Activated CD8-positive, alpha-beta T cell treated with anti-CD3 and anti-CD28 coated beads for 36 hours (primary cell): ENCODE data around the gene CD79A. TPM values are rescaled to one million over a fixed set of nuclear protein-coding genes. Genes with fewer than 3 reads are reported as not detected.
A peak's percentile ranks its signal among the peaks of the same experiment; 100 is the strongest.

ENCODE experiments used
- ATAC-seq: fragments of 200-7000 bp; cut with Tn5 transposase; one replicate; pipeline ENCODE4 v1.10.0; 2021; ENCODE audit warnings: mild to moderate bottlenecking, moderate library complexity
- CTCF ChIA-PET: fragments of 350-600 bp; sonication (Branson Sonifier 250); formaldehyde crosslinking; loops from one replicate; lab custom pipeline; 2021; ENCODE audit warnings: antibody characterized with exemption; lab: Charles Lee
- POLR2A ChIA-PET: fragments of 350-600 bp; sonication (Branson Sonifier 250); formaldehyde crosslinking; loops from one replicate; lab custom pipeline; 2021; ENCODE audit warnings: antibody characterized with exemption; lab: Charles Lee
- DNase-seq: peaks from one replicate; pipeline ENCODE4 v3.0.0-alpha.2; 2020
- H3K27ac Mint-ChIP-seq: one replicate; pipeline ENCODE4 v1.8.0; 2021; ENCODE audit warnings: mild to moderate bottlenecking, mixed read lengths
- H3K27me3 Mint-ChIP-seq: one replicate; pipeline ENCODE4 v1.8.0; 2021; ENCODE audit warnings: mixed read lengths
- H3K36me3 Mint-ChIP-seq: one replicate; pipeline ENCODE4 v1.8.0; 2021; ENCODE audit warnings: low read depth, mixed read lengths
- H3K4me1 Mint-ChIP-seq: one replicate; pipeline ENCODE4 v1.8.0; 2021; ENCODE audit warnings: low read depth, mixed read lengths
- H3K4me3 Mint-ChIP-seq: one replicate; pipeline ENCODE4 v1.8.0; 2021; ENCODE audit warnings: mild to moderate bottlenecking, moderate library complexity, mixed read lengths
- H3K9me3 Mint-ChIP-seq: one replicate; pipeline ENCODE4 v1.8.0; 2021; ENCODE audit warnings: mixed read lengths
- CTCF ChIP-seq: fragments of 200-600 bp; IDR thresholded peaks from one replicate; pipeline ENCODE4 v1.8.0; 2022; ENCODE audit warnings: antibody characterized with exemption, mild to moderate bottlenecking
- intact Hi-C: fragments of 100-400 bp; cut with micrococcal nuclease; formaldehyde crosslinking; loops from one replicate; pipeline ENCODE4 v1.10.0; 2022
- total RNA-seq, 2 experiments: library from RNA; stranded (reverse); gene quantifications; one replicate each; pipeline ENCODE4 v1.2.3, GENCODE V29; 2021

CD79A gene
- total RNA-seq, 2 experiments from 2014 or later = 19.3 to 21.0 TPM

GRCh38 chr19:41925208-41926003, 48.3 kb downstream of the CD79A start:
- ATAC-seq (no peak), DNase-seq (no peak)
- Mint-ChIP-seq H3K27me3 (peaks cover 13% of the 10 kb centered on the region), H3K9me3 (no peaks in the 10 kb centered on the region), H3K36me3 (no peaks in the 10 kb centered on the region), H3K4me3 (no peak overlapping the region), H3K4me1 (peaks cover 33% of the 10 kb centered on the region), H3K27ac (no peak overlapping the region)
- POLR2A ChIA-PET = interaction anchor here (1.0 to 1.6 kb wide), 3 partner anchors 13 to 49 kb away, joined by 3 to 5 read pairs (median 3); partner anchors contain the start of gene CD79A
- TF ChIP-seq CTCF = no peak
- CTCF ChIA-PET = interaction anchor here (1.2 kb wide), 1 partner anchor 53 kb away, joined by 3 read pairs; no protein-coding TSS in a partner anchor
- intact Hi-C loops = no loop called here

DNA sequence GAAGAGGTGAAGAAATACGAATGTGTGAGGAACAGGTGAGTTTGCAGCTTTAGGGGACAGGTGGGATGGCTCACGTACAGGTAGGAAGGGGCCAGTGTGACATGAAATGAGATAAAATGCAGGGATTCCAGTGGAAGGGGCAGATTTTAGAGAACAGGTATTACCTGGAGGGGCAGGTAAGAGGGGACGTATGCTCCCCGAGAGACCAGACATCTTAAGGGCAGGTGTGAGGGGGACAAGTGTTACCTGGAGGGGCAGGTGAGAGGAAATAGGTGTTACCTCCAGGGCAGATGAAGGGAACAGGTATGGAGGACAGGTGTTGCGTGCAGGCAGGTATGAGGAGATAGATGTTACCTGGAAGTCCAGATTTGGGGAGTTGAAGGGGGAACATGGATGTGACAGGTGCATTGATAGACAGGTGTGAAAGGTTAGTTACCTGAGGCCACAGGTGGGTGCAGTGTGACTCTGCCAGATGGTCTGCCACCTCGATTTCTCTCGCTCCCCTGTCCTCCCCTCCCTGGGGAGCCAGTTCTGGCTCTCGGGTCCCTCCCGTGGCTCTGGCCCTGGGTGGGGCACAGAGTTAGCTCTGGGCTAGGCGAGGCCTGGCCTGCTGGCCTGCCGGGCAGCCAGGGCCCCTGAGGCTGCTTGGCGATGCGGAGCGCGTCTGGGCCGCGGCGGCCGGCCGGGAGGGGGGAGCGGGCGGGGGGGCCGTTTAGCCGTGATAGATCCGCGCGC, 49.1 kb downstream of the CD79A start:
- ChIA-PET CTCF (no interaction called here), POLR2A (interaction anchor here (0.7 to 2.7 kb wide), 3 partner anchors 15 to 66 kb away, joined by 3 to 9 read pairs (median 6); partner anchors contain the start of gene RPS19)
- ATAC-seq (no peak), DNase-seq (no peak)
- H3K27me3 Mint-ChIP-seq = peaks cover 15% of the 10 kb centered on the region
- H3K27ac Mint-ChIP-seq = no peak overlapping the region
- peaks cover 33% of the 10 kb centered on the region for H3K4me1 Mint-ChIP-seq
- TF ChIP-seq CTCF = no peak
- H3K36me3 Mint-ChIP-seq = no peaks in the 10 kb centered on the region
- no peak overlapping the region for H3K4me3 Mint-ChIP-seq
- intact Hi-C loops = no loop called here
- no peaks in the 10 kb centered on the region for H3K9me3 Mint-ChIP-seq

- Mint-ChIP-seq H3K36me3 (no peaks in the 10 kb centered on the region), H3K27ac (no peak overlapping the region), H3K4me3 (no peak overlapping the region), H3K9me3 (no peaks in the 10 kb centered on the region), H3K27me3 (peaks cover 13% of the 10 kb centered on the region), H3K4me1 (peaks cover 30% of the 10 kb centered on the region)
- POLR2A ChIA-PET = interaction anchor here (1.5 to 2.7 kb wide), 4 partner anchors 15 to 67 kb away, joined by 5 to 10 read pairs (median 8); partner anchors contain the start of gene RPS19
- no peak for DNase-seq
- no peak for ATAC-seq
- intact Hi-C loops = no loop called here
- CTCF ChIA-PET = interaction anchor here (1.4 to 1.7 kb wide), 2 partner anchors 30 to 35 kb away, joined by 3 to 4 read pairs; no protein-coding TSS in a partner anchor
- TF ChIP-seq CTCF = no peak
These were observed 49.9 kb downstream of the CD79A start for GRCh38 chr19:41926763-41927496.

- no peak for TF ChIP-seq CTCF
- H3K27ac Mint-ChIP-seq = no peak overlapping the region
- POLR2A ChIA-PET = interaction anchor here (0.9 to 2.7 kb wide), 9 partner anchors 15 to 67 kb away, joined by 3 to 10 read pairs (median 3); partner anchors contain the start of gene RPS19
- CTCF ChIA-PET = interaction anchor here (0.9 to 1.7 kb wide), 5 partner anchors 19 to 36 kb away, joined by 3 to 5 read pairs (median 4); partner anchors contain the start of gene RABAC1
- H3K27me3 Mint-ChIP-seq = peaks cover 9% of the 10 kb centered on the region
- peak; percentile 8 for ATAC-seq
- no peak for DNase-seq
- no peaks in the 10 kb centered on the region for H3K36me3 Mint-ChIP-seq
- H3K4me1 Mint-ChIP-seq = peaks cover 27% of the 10 kb centered on the region
- intact Hi-C loops = no loop called here
- no peaks in the 10 kb centered on the region for H3K9me3 Mint-ChIP-seq
- peak overlapping the region; percentile 75 for H3K4me3 Mint-ChIP-seq
These were observed 50.6 kb downstream of the CD79A start for GRCh38 chr19:41927497-41928192.
